SU-DHL-6 (cell line): Measurements from ENCODE around the gene VENTX.

Experiments used
- H2AFZ ChIP-seq: fragments of 200-600 bp; sonication (generic); 2 replicates; pipeline ENCODE4 v1.6.1; 2014; ENCODE audit warnings: low read depth, mild to moderate bottlenecking, moderate library complexity, mixed read lengths, antibody characterized with exemption, low read length; ENCODE audit not compliant: severe bottlenecking
- H3F3A ChIP-seq: fragments of 200-600 bp; shearing (Covaris generic); 2 replicates; pipeline ENCODE4 v1.6.0; 2016; ENCODE audit warnings: antibody characterized with exemption, mild to moderate bottlenecking; ENCODE audit not compliant: insufficient read depth
- H3K27ac ChIP-seq: fragments of 200-600 bp; sonication (generic); 2 replicates; pipeline ENCODE4 v1.5.1; 2016; ENCODE audit warnings: low read depth, mild to moderate bottlenecking, low read length, moderate library complexity, mixed read lengths
- H3K27me3 ChIP-seq: fragments of 200-600 bp; sonication (generic), shearing (Covaris generic); 2 replicates; pipeline ENCODE4 v1.6.0; 2014; ENCODE audit warnings: mild to moderate bottlenecking, low read length
- H3K36me3 ChIP-seq: fragments of 200-600 bp; sonication (generic); 2 replicates; pipeline ENCODE4 v1.6.1; 2014; ENCODE audit warnings: mild to moderate bottlenecking, low read length, mixed read lengths
- H3K4me2 ChIP-seq: fragments of 300-600, 200-600 bp; shearing (Covaris generic), sonication (generic); 2 replicates; pipeline ENCODE4 v1.6.0; 2014; ENCODE audit warnings: low read length, low read depth, mild to moderate bottlenecking; ENCODE audit not compliant: poor library complexity, severe bottlenecking
- H3K4me3 ChIP-seq: fragments of 200-600 bp; sonication (generic); 2 replicates; pipeline ENCODE4 v1.5.1; 2014; ENCODE audit warnings: antibody characterized with exemption, low read length, mild to moderate bottlenecking, mixed read lengths; ENCODE audit not compliant: insufficient read depth, poor library complexity, severe bottlenecking
- H3K79me2 ChIP-seq: fragments of 200-600 bp; sonication (generic); 2 replicates; pipeline ENCODE4 v1.6.1; 2014; ENCODE audit warnings: mild to moderate bottlenecking, low read length, moderate library complexity; ENCODE audit not compliant: insufficient read depth
- H3K9ac ChIP-seq: fragments of 200-600 bp; sonication (generic); 2 replicates; pipeline ENCODE4 v1.7.0; 2014; ENCODE audit warnings: mild to moderate bottlenecking, low read length
- H3K9me2 ChIP-seq: fragments of 200-600 bp; sonication (generic); replicated peaks from 2 replicates; pipeline ENCODE4 v1.6.1; 2014; ENCODE audit warnings: low read length; ENCODE audit not compliant: insufficient read depth
- H3K9me3 ChIP-seq: fragments of 200-600 bp; sonication (generic); 2 replicates; pipeline ENCODE4 v1.6.1; 2014; ENCODE audit warnings: low read length, mixed read lengths; ENCODE audit not compliant: insufficient read depth
- H4K20me1 ChIP-seq: fragments of 200-600 bp; sonication (generic); 2 replicates; pipeline ENCODE4 v1.6.1; 2014; ENCODE audit warnings: low read depth, mild to moderate bottlenecking, antibody characterized with exemption, low read length, moderate library complexity, mixed read lengths
- CTCF ChIP-seq: fragments of 200-600 bp; sonication (generic); IDR thresholded peaks from one replicate; pipeline ENCODE4 v1.5.1; 2017; ENCODE audit warnings: antibody characterized with exemption, mild to moderate bottlenecking, low read length, moderate library complexity; ENCODE audit not compliant: insufficient read depth, poor library complexity, severe bottlenecking
- EZH2phosphoT487 ChIP-seq: fragments of 200-600 bp; sonication (generic), shearing (Covaris generic); conservative IDR thresholded peaks from 2 replicates; pipeline ENCODE4 v1.6.1; 2018; ENCODE audit warnings: mild to moderate bottlenecking, antibody characterized with exemption, low read length, moderate library complexity, mixed read lengths

Gene VENTX

GRCh38 chr10:133285217-133285616 is 47.6 kb downstream of the VENTX start:
- Histone ChIP-seq H3K4me3 (no peak overlapping the region), H3K79me2 (no peaks in the 10 kb centered on the region), H3K27me3 (no peaks in the 10 kb centered on the region), H3K36me3 (no peaks in the 10 kb centered on the region), H3K9ac (no peak overlapping the region), H3K9me3 (no peaks in the 10 kb centered on the region), H2AFZ (no peak overlapping the region), H3K4me2 (no peak overlapping the region), H3F3A (no peaks in the 10 kb centered on the region), H3K27ac (no peak overlapping the region), H4K20me1 (no peaks in the 10 kb centered on the region), H3K9me2 (no peaks in the 10 kb centered on the region)
- TF ChIP-seq EZH2phosphoT487 (no peak), CTCF (no peak)

- H3K27ac ChIP-seq = no peak overlapping the region
- H4K20me1 ChIP-seq = no peaks in the 10 kb centered on the region
- no peak overlapping the region for H3K9ac ChIP-seq
- no peaks in the 10 kb centered on the region for H3K9me2 ChIP-seq
- no peaks in the 10 kb centered on the region for H3K79me2 ChIP-seq
- H3K4me2 ChIP-seq = no peak overlapping the region
- H3K4me3 ChIP-seq = no peak overlapping the region
- H3K36me3 ChIP-seq = no peaks in the 10 kb centered on the region
- TF ChIP-seq EZH2phosphoT487 (no peak), CTCF (no peak)
- H2AFZ ChIP-seq = no peak overlapping the region
- no peaks in the 10 kb centered on the region for H3K27me3 ChIP-seq
- no peaks in the 10 kb centered on the region for H3F3A ChIP-seq
- H3K9me3 ChIP-seq = no peaks in the 10 kb centered on the region
Measured at GRCh38 chr10:133286366-133286765, 48.7 kb downstream of the VENTX start.

- Histone ChIP-seq H3K27me3 (no peaks in the 10 kb centered on the region), H3F3A (no peaks in the 10 kb centered on the region), H4K20me1 (no peaks in the 10 kb centered on the region), H3K9me3 (no peaks in the 10 kb centered on the region), H3K4me3 (no peak overlapping the region), H3K9me2 (no peaks in the 10 kb centered on the region), H3K9ac (no peak overlapping the region), H3K79me2 (no peaks in the 10 kb centered on the region), H3K27ac (no peak overlapping the region), H2AFZ (no peak overlapping the region), H3K36me3 (no peaks in the 10 kb centered on the region), H3K4me2 (no peak overlapping the region)
- TF ChIP-seq EZH2phosphoT487 = no peak
- no peak for TF ChIP-seq CTCF
Measured at GRCh38 chr10:133287832-133288500, 50.3 kb downstream of the VENTX start.
